ENCODE data around the gene DPM2.

Gene DPM2

DNA sequence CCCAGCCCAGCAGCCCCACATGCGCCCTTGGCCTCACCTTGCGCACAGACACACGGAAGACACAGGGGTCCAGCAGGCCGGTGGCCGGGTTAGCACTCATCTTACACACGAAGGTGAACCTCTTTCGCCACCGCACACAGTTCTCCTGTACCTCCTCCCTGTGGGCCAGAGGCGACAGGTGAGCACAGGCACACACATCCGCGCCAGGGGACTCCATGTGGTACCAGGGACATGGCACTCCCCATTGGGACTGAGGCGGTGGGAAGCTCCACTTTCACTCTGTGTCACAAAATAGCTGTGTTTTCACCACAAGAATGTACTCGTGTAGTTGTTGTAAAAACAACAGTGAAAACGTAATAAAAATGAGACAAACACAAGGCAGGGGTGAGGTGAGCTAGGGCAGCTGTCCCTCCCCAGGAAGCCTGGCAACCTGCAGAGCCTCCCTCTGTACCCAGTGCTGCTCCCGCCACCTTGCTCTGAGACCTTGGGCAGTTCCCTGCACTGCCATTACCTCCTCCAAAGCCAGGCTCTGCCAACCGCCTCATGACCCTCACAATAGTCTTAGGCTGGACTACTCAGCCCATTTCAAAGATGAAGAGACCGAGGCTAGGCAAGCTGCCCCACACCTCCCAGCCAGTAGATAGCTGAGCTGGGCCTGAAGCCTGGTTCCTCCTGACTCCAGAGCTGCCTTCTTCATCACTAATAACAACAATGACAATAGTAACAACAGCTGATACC is 16.3 kb upstream of the DPM2 start:
- DNase-seq: no peak

DNA sequence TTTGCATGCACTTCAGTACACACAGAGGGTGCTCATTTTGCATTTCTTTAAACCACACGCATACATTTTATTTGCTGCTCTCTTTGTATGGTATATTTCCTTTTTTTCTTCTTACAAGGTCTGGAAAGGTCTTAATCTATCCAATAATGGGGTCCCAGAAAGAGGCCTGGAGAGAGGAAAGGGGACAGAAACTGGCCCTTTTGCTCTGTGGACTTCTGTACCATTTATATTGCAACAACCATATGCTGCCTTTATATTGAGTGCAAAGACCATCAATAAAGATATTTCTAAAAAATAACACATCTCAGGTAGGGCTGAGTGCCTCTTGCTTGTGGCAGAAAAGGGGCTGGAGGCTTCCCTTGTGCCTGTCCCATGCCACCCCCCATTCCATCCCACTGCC is 15.5 kb upstream of the DPM2 start:
- no peak for DNase-seq

- DNase-seq: no peak
Observed at GRCh38 chr9:127950513-127951289, 13.0 kb upstream of the DPM2 start.

GRCh38 chr9:127949827-127950512 is 12.3 kb upstream of the DPM2 start:
- no peak for DNase-seq

DNA sequence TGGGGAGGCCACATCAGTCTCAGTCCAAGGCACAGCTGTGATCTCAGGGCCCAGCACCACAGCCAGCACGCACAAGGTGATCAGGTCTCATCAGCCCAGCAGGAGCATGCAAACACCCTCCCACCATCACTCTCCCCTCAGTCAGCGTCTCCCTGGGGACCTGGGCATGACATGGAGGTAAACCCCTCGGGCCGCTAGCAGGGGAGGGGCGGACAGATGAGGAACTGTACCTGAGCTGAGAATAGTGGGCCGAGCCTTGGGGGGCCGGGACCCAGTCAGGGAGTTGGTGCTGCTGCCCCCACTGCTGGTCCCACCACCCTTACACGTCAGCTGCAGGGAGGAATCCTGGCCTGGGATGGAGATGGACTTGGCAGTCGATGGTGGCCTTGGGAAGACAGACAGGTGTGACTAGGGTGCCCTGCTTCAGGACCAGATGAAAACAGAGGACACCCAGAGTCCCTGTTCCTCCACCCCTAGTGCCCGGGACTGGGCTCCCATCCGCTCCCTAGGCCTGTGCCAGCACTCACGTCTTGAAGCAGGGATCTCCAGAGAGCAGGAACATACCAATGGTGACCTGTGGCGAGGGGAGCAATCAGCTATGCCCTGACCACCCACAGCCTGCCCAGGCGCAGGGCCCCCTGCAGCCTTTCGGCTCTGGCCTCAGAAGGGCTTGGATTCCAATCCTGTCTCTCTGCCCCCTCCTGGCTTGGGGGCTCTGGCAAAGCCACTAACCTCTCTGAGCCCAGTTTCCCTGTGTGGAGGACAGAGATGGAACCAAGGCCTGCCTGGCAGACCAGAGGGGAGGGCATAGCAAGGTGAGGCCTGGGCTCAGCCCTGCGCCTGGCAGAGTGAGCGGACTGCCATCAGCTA is 10.4 kb upstream of the DPM2 start:
- no peak for DNase-seq

DNA sequence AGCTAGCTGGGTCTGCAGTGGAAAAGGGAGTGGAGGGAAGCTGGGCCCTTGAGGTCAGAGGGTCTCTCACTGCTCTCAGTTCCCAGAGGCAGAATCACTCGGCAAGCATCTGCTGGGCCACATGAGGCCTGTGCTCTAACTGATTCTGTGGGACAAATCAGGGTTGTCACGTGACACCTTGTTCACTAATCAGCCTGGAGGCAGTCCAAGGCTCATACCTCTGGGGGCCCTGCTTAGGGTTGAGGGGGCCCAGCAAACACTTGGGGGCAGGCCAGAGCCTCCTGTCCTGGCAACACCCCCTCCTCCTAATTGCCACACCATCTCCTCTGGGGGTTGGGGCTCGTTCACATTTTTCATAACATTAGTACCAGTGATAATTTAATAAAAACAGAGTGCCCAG is 9.1 kb upstream of the DPM2 start:
- DNase-seq: no peak

DNA sequence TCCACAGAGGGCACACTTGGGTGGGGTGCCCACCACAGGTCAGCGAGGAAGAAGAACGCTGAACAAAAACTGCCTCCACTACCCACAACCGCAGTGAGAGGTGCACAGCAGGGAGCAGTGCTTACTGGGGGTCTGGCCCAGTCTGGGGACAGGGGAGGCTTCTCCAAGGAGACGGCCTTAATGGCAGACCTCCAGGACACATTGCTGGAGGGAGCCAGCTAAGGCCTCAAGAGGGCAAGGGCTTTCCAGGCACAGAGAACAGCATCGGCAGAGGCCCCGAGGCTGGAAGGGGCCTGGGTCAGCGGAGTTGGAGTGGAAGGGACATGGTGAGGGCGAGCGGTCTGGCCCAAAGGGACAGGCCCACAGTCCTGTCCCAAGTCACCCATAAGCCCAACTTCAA is 8.3 kb upstream of the DPM2 start:
- DNase-seq: no peak

GRCh38 chr9:127945338-127945737 is 7.7 kb upstream of the DPM2 start:
- no peak for DNase-seq

GRCh38 chr9:127944586-127945218 is 7.0 kb upstream of the DPM2 start:
- no peak for DNase-seq

- peak; percentile 88 for DNase-seq
Observed at GRCh38 chr9:127943731-127944144, 6.1 kb upstream of the DPM2 start.

- no peak for DNase-seq
Observed at GRCh38 chr9:127943011-127943662, 5.5 kb upstream of the DPM2 start.

DNA sequence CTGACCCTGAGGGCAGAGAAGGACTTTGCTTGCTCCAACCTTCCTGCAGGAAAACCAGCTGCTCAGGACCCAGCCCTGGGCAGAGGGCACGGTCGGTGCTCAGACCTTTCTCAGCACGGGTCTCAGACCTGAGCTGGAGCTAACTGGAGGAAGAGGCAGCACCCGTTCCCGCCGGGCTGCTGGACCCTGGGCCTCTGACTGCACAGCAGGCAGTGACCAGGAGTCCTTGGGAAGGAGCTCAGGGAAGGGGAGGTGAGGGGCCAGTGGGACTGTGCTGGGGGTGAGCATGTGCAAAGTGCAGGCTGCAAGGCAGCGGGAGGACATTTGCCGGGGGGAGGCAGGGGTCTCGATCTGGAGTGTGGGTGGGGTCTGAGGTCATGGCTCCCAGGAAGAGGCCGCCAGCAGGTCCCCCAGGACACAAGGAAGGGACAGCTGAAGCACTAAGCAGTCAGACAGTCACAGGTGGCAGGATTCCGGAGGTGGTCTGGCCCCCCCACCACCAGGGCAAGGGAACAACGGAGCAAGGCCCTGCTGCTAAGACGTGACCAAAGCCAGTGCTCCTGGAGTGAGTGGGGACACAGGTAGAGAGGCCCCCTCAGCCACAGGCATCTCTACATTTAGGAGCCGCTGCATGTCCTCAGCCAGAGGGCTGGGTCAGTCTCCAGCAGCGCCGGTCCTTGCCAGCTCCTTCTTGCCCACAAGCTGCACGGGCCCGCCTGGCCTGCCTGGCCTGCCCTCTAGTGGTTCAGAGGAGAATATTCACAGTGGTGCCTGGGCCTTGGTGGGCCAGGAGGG is 4.8 kb upstream of the DPM2 start:
- peak; percentile 77 for DNase-seq

DNA sequence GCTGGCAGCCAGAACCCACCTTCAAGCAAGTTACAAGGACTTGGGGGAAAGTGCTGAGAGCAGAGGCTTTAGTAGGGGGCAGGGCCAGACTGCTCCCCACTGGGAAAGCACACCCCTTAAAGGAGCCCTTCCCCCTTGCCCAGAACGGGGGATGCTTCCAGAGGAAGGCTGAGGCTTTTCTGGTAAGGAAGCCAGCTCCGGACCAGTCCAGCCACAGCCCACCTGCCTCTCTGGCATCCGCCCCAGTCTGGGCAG is 4.2 kb upstream of the DPM2 start:
- DNase-seq: no peak

DNA sequence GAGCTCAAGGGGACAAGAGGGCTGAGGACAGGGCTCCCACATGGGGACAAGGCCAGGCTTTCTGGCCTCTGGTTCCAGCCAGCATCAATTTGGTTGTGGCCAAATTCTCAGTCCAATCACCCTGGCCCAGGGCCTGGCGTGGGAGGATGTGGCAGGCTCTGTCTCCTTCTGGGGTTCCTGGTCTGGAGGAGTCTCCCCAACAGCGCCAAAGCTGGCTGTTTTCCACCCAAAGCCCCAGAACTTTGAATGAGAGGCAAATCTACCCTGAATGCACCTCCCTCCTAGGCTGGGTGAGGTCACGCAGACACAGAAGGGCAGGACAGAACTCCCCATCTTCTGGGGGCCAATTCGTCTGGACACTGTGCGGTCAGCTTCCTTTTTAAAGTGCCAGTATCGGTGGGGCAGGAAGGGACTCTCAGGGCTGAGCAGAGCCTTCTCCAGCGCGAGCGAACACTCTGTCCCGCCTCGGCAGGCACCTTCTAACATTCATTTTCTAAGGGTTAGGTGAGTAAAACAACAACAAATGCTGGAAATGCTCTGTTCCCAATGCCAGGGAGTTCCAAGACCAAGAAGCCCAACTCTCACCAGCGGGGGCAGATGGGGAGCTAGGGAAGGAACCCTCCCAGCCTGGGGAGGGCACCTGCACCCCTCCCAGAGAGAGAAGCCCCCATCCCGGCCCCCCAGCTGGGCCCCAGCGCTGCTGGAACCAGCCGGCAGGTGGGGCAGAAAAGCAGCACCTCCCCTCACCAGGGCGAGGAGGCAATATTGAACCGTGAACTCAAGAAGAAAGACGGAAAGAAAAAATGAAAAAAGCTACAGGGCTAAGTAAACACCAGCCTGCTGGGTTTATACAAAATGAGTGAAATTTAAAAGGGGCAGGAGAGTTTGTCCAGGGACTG is 3.7 kb upstream of the DPM2 start:
- no peak for DNase-seq

DNA sequence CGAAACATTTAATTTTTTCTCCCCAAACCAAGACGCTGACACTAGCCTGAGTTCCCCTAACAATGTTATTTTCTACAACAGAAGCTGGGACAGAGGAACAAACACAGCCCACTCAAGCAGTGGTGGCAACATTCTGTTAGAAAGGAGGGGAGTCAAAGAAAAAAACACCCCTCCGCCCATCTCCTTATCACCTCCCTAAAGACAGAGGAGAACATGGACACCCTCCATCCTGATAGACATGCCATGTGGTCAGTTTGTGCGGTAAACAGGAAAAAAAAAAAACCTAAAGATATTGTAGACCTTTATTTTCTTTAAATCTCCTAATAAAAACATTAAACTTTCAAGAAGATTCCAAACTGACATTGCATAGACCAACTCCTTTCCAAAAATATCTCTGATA is 2.9 kb upstream of the DPM2 start:
- DNase-seq: no peak

DNA sequence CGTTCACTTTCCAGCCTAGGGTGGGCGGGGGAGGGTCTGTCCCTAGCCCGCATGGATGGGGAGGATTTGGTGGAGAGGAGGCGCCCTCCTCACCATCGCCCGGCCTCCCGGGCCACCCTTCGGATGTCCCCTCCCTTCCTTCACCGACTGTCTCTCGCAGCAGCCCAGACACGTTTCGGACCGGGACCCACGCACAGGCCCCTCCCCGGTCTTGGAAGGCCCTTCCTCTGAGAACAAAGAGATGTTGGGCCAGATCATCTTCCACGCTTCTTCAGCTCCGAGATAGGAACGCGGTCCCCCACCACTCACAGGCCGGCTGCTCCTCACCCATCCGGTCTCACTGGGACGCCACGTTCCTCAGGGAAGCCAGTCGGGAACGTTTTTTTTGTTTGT is 640 bp upstream of the DPM2 start:
- DNase-seq: no peak

GRCh38 chr9:127937056-127937387 is 632 bp downstream of the DPM2 start:
- DNase-seq: no peak

GRCh38 chr9:127936347-127936852 is 1.3 kb downstream of the DPM2 start:
- DNase-seq: no peak

GRCh38 chr9:127935765-127936221 is 1.9 kb downstream of the DPM2 start:
- no peak for DNase-seq

DNA sequence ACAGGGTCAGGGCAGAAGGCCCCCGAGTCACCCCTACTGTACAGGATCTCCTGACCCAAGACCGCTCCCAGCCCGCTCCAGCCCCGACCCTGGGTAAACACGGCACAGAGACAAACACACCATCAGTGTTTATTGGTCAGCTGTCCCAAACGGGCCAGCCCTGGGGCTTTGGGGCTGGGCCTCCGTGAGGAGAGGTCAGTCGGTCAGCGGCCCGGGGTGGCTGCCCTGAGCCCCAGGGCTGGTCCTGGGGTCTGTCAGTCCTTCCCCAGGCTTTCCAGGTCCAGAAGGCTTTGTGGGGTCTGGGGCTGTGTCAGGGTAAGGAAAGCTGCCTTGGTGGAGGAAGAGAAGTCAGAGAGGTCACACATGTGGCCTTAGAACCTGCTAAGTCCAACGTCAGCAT is 2.7 kb downstream of the DPM2 start:
- DNase-seq: no peak

All from femur (tissue), 1 donor.